HEK293 (cell line): Measurements from ENCODE around the gene CAPN12.
"Not testable (repeated sequence)": the region's sequence is repeated elsewhere in the genome, so short reads cannot be mapped to it uniquely, and the experiment has no call there.

Experiments
- BCL11B ChIP-seq: fragments of 450-650 bp; formaldehyde crosslinking; IDR thresholded peaks from 2 replicates; pipeline ENCODE4 v1.5.1; 2016; ENCODE audit warnings: low read depth, missing biosample characterization, missing genetic modification characterization
- CTCF ChIP-seq: fragments of 450-650 bp; formaldehyde crosslinking; IDR thresholded peaks from 2 replicates; pipeline ENCODE4 v1.5.1; 2016; ENCODE audit warnings: missing biosample characterization, missing genetic modification characterization
- IKZF3 ChIP-seq: fragments of 450-650 bp; IDR thresholded peaks from 2 replicates; pipeline ENCODE4 v1.5.0; 2018; ENCODE audit warnings: missing biosample characterization, mild to moderate bottlenecking, missing genetic modification characterization, moderate library complexity
- ZBTB49 ChIP-seq: fragments of 450-650 bp; formaldehyde crosslinking; IDR thresholded peaks from 2 replicates; pipeline ENCODE4 v1.5.1; 2016; ENCODE audit warnings: missing biosample characterization, missing genetic modification characterization, low read depth
- ZEB2 ChIP-seq: fragments of 450-650 bp; formaldehyde crosslinking; IDR thresholded peaks from 2 replicates; pipeline ENCODE4 v1.5.1; 2016; ENCODE audit warnings: missing biosample characterization, missing genetic modification characterization
- ZNF24 ChIP-seq: fragments of 450-650 bp; formaldehyde crosslinking; IDR thresholded peaks from 2 replicates; pipeline ENCODE4 v1.5.1; 2016; ENCODE audit warnings: missing biosample characterization, missing genetic modification characterization
- ZNF610 ChIP-seq: fragments of 450-650 bp; formaldehyde crosslinking; IDR thresholded peaks from 2 replicates; pipeline ENCODE4 v1.5.1; 2016; ENCODE audit warnings: missing biosample characterization, missing genetic modification characterization, borderline replicate concordance

- not testable (repeated sequence) for TF ChIP-seq ZNF610; ZNF24 (tag by site-specific recombination); ZEB2 (tag by site-specific recombination); ZBTB49 (tag by site-specific recombination); CTCF; BCL11B (tag by site-specific recombination); IKZF3 (tag by site-specific recombination)
These were observed 27.3 kb upstream of the CAPN12 start for GRCh38 chr19:38771569-38771968.
